ENCODE measurements around the gene IL1RL1.

GRCh38 chr2:102331311-102331980 lies 20.1 kb downstream of the IL1RL1 start:
- no peak for TF ChIP-seq ZNF501 (tag by site-specific recombination; IDR thresholded peaks at IDR 0.05)
- TF ChIP-seq, protein P1, sequence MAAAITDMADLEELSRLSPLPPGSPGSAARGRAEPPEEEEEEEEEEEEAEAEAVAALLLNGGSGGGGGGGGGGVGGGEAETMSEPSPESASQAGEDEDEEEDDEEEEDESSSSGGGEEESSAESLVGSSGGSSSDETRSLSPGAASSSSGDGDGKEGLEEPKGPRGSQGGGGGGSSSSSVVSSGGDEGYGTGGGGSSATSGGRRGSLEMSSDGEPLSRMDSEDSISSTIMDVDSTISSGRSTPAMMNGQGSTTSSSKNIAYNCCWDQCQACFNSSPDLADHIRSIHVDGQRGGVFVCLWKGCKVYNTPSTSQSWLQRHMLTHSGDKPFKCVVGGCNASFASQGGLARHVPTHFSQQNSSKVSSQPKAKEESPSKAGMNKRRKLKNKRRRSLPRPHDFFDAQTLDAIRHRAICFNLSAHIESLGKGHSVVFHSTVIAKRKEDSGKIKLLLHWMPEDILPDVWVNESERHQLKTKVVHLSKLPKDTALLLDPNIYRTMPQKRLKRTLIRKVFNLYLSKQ (tag by site-specific recombination; IDR thresholded peaks at IDR 0.05; ENCODE audit: borderline replicate concordance) = no peak
- TF ChIP-seq CTCF (tag by site-specific recombination; IDR thresholded peaks at IDR 0.05) = no peak
